H1 (cell line): ENCODE results near the gene METTL25B. TPM values are rescaled to one million over a fixed set of nuclear protein-coding genes. Genes with fewer than 3 reads are reported as not detected.

Experiments used
- CTCF ChIA-PET: fragments of 300-600 bp; sonication (Branson Sonifier 250); formaldehyde crosslinking; loops from one replicate; lab custom pipeline; 2021; ENCODE audit not compliant: partially characterized antibody; lab: Charles Lee
- POLR2A ChIA-PET: fragments of 300-600 bp; sonication (Branson Sonifier 250); formaldehyde crosslinking; loops from one replicate; lab custom pipeline; 2021; ENCODE audit warnings: inconsistent platforms; ENCODE audit not compliant: partially characterized antibody; lab: Charles Lee
- DNase-seq, 2 experiments: peaks; one replicate each; pipeline versions ENCODE4 v3.0.0 to v3.0.0-alpha.2; 2010 to 2022; ENCODE audit warnings: low spot score in 2 of 2, low read depth in 1 of 2, mixed read lengths in 1 of 2
- FAIRE-seq: peaks from 2 replicates; lab custom pipeline; 2011; peaks lifted over from hg19 to GRCh38; lab: Jason Lieb, UNC
- H2AFZ ChIP-seq: 2 replicates; pipeline ENCODE4 v1.8.1; 2012; ENCODE audit warnings: low read length, inconsistent platforms
- H2AK5ac ChIP-seq: 2 replicates; pipeline ENCODE4 v1.6.1; 2013; ENCODE audit warnings: low read depth, low read length
- H2BK120ac ChIP-seq: replicated peaks from 2 replicates; pipeline ENCODE3; 2013; ENCODE audit warnings: low read depth, low read length, inconsistent platforms
- H2BK12ac ChIP-seq: 2 replicates; pipeline ENCODE4 v1.6.1; 2013; ENCODE audit warnings: low read depth, low read length
- H2BK15ac ChIP-seq: 2 replicates; pipeline ENCODE4 v1.6.1; 2013; ENCODE audit warnings: low read length
- H2BK20ac ChIP-seq: 2 replicates; pipeline ENCODE4 v1.6.1; 2013; ENCODE audit warnings: low read length
- H2BK5ac ChIP-seq: 2 replicates; pipeline ENCODE4 v1.6.1; 2013; ENCODE audit warnings: low read depth, low read length
- H3K14ac ChIP-seq: 2 replicates; pipeline ENCODE4 v1.6.1; 2013; ENCODE audit warnings: inconsistent platforms; ENCODE audit not compliant: insufficient read length
- H3K18ac ChIP-seq: 2 replicates; pipeline ENCODE4 v1.6.1; 2013; ENCODE audit warnings: low read length; ENCODE audit errors: extremely low read depth
- H3K23ac ChIP-seq: 2 replicates; pipeline ENCODE4 v1.6.1; 2013; ENCODE audit warnings: inconsistent platforms; ENCODE audit not compliant: insufficient read length
- H3K23me2 ChIP-seq: 2 replicates; pipeline ENCODE4 v1.6.1; 2013; ENCODE audit warnings: low read depth, low read length
- H3K27ac ChIP-seq: 2 replicates; pipeline ENCODE4 v1.6.1; 2011; ENCODE audit warnings: low read depth, low read length, inconsistent platforms
- H3K27me3 ChIP-seq, 4 experiments: replicated peaks in 1 of 4; 1 replicate in 1 of 4; 2 replicates in 3 of 4; pipeline versions ENCODE4 v1.6.1 to v1.8.1; 2011 to 2013; ENCODE audit warnings: low read length in 3 of 4, mild to moderate bottlenecking in 3 of 4, inconsistent platforms in 2 of 4, mixed read lengths in 2 of 4, moderate library complexity in 1 of 4; ENCODE audit not compliant: control insufficient read depth in 3 of 4, insufficient read depth in 3 of 4; ENCODE audit errors: extremely low read depth in 1 of 4
- H3K36me3 ChIP-seq, 4 experiments: 2 replicates each; pipeline versions ENCODE4 v1.6.1 to v1.8.1; 2011 to 2013; ENCODE audit warnings: mild to moderate bottlenecking in 4 of 4, low read length in 3 of 4, moderate library complexity in 2 of 4, control low read depth in 1 of 4, inconsistent platforms in 1 of 4; ENCODE audit not compliant: insufficient read depth in 4 of 4, control insufficient read depth in 2 of 4
- H3K4ac ChIP-seq: replicated peaks from 2 replicates; pipeline ENCODE3; 2013; ENCODE audit warnings: low read length, low read depth, mixed read lengths, inconsistent platforms; ENCODE audit not compliant: insufficient read length
- H3K4me1 ChIP-seq, 4 experiments: replicated peaks in 1 of 4; 1 replicate in 1 of 4; 2 replicates in 3 of 4; pipeline versions ENCODE4 v1.6.1 to v1.8.1; 2011 to 2013; ENCODE audit warnings: low read length in 3 of 4, inconsistent platforms in 2 of 4, mixed read lengths in 1 of 4; ENCODE audit not compliant: insufficient read depth in 4 of 4, control insufficient read depth in 3 of 4
- H3K4me2 ChIP-seq, 2 experiments: 2 replicates each; pipeline versions ENCODE4 v1.6.1 to v1.8.1; 2011 to 2013; ENCODE audit warnings: low read depth in 2 of 2, low read length in 2 of 2, control low read depth in 1 of 2, inconsistent platforms in 1 of 2, mild to moderate bottlenecking in 1 of 2; ENCODE audit not compliant: insufficient read depth in 1 of 2
- H3K4me3 ChIP-seq, 4 experiments: fragments of 200-600, 300-600 bp in 1 of 4; sonication (generic), shearing (Covaris generic), sonication (Bioruptor Twin) in 1 of 4; 2 replicates each; pipeline versions ENCODE4 v1.5.1 to v1.8.1; 2011 to 2016; ENCODE audit warnings: low read length in 4 of 4, low read depth in 3 of 4, control low read depth in 2 of 4, inconsistent platforms in 2 of 4, mild to moderate bottlenecking in 2 of 4, mixed read lengths in 1 of 4, moderate library complexity in 1 of 4; ENCODE audit not compliant: insufficient read depth in 2 of 4; ENCODE audit errors: extremely low read depth in 1 of 4
- H3K56ac ChIP-seq: replicated peaks from 2 replicates; pipeline ENCODE3; 2013; ENCODE audit warnings: low read depth, mild to moderate bottlenecking, mixed read lengths, low read length, inconsistent platforms; ENCODE audit not compliant: insufficient read length
- H3K79me1 ChIP-seq: 2 replicates; pipeline ENCODE4 v1.6.1; 2013; ENCODE audit warnings: low read depth, low read length, control low read depth
- H3K79me2 ChIP-seq, 2 experiments: 2 replicates each; pipeline versions ENCODE4 v1.6.1 to v1.8.1; 2012 to 2013; ENCODE audit warnings: low read length in 2 of 2, mild to moderate bottlenecking in 2 of 2, inconsistent platforms in 1 of 2; ENCODE audit not compliant: insufficient read depth in 2 of 2, control insufficient read depth in 1 of 2
- H3K9ac ChIP-seq, 4 experiments: replicated peaks in 1 of 4; 1 replicate in 1 of 4; 2 replicates in 3 of 4; pipeline versions ENCODE4 v1.6.1 to v1.8.1; 2011 to 2013; ENCODE audit warnings: low read depth in 3 of 4, low read length in 3 of 4, control low read depth in 2 of 4, mild to moderate bottlenecking in 2 of 4, moderate library complexity in 2 of 4, inconsistent platforms in 1 of 4; ENCODE audit errors: extremely low read depth in 1 of 4
- H3K9me3 ChIP-seq, 2 experiments: 2 replicates each; pipeline versions ENCODE4 v1.6.1 to v1.8.1; 2012 to 2013; ENCODE audit warnings: mild to moderate bottlenecking in 2 of 2, moderate library complexity in 2 of 2, control low read depth in 1 of 2, inconsistent platforms in 1 of 2, low read depth in 1 of 2, low read length in 1 of 2, mixed read lengths in 1 of 2; ENCODE audit not compliant: insufficient read depth in 2 of 2
- H4K20me1 ChIP-seq, 2 experiments: replicated peaks in 1 of 2; 2 replicates each; pipeline versions ENCODE3 to v1.8.1; 2011 to 2013; ENCODE audit warnings: inconsistent platforms in 2 of 2, low read length in 2 of 2, mild to moderate bottlenecking in 1 of 2; ENCODE audit not compliant: insufficient read depth in 2 of 2, control insufficient read depth in 1 of 2
- H4K5ac ChIP-seq: 2 replicates; pipeline ENCODE4 v1.6.1; 2013; ENCODE audit warnings: low read length, low read depth, mixed read lengths, inconsistent platforms; ENCODE audit not compliant: insufficient read length
- H4K8ac ChIP-seq: 2 replicates; pipeline ENCODE4 v1.8.0; 2013; ENCODE audit warnings: mild to moderate bottlenecking, moderate library complexity, low read length, inconsistent platforms; ENCODE audit not compliant: insufficient read depth; ENCODE audit errors: extremely low read depth
- H4K91ac ChIP-seq: replicated peaks from 2 replicates; pipeline ENCODE3; 2013; ENCODE audit warnings: low read length, mixed read lengths, inconsistent platforms; ENCODE audit not compliant: insufficient read length
- ASH2L ChIP-seq: fragments of 200-600, 300-600 bp; sonication (generic); IDR thresholded peaks from one replicate; pipeline ENCODE4 v1.7.1; 2017; ENCODE audit warnings: low read length
- CBX5 ChIP-seq: fragments of 300-800, 300-1000 bp; sonication (generic); IDR thresholded peaks from 2 replicates; pipeline ENCODE4 v1.7.1; 2016; ENCODE audit warnings: antibody characterized with exemption, low read length, low read depth
- CREB1 ChIP-seq: IDR thresholded peaks from 2 replicates; pipeline ENCODE4 v1.6.1; 2012; ENCODE audit warnings: inconsistent platforms
- KDM1A ChIP-seq: fragments of 200-600, 300-600 bp; sonication (generic); IDR thresholded peaks from 2 replicates; pipeline ENCODE4 v1.7.1; 2016; ENCODE audit warnings: mild to moderate bottlenecking, low read length, borderline replicate concordance
- KDM4A ChIP-seq: IDR thresholded peaks from one replicate; pipeline ENCODE4 v1.7.1; 2012; ENCODE audit warnings: low read depth, mild to moderate bottlenecking, moderate library complexity, low read length, inconsistent platforms; ENCODE audit not compliant: severe bottlenecking
- KDM5A ChIP-seq: fragments of 200-600 bp; IDR thresholded peaks from 2 replicates; pipeline ENCODE4 v1.7.1; 2012; ENCODE audit warnings: mild to moderate bottlenecking, low read length, inconsistent platforms, mixed read lengths
- NRF1 ChIP-seq: IDR thresholded peaks from 2 replicates; pipeline ENCODE4 v1.6.1; 2011; ENCODE audit warnings: mild to moderate bottlenecking, low read depth, low read length, improper control_type of control experiment
- SIN3A ChIP-seq, 2 experiments: IDR thresholded peaks in 1 of 2; conservative IDR thresholded peaks in 1 of 2; 2 replicates each; pipeline ENCODE4 v1.6.1; 2011 to 2012; ENCODE audit warnings: low read length in 2 of 2, improper control_type of control experiment in 1 of 2, low read depth in 1 of 2, mild to moderate bottlenecking in 1 of 2
- TCF12 ChIP-seq: IDR thresholded peaks from 2 replicates; pipeline ENCODE4 v1.6.1; 2011; ENCODE audit warnings: low read depth, mild to moderate bottlenecking, low read length
- YY1 ChIP-seq: IDR thresholded peaks from 2 replicates; pipeline ENCODE4 v1.6.1; 2011; ENCODE audit warnings: low read depth, mild to moderate bottlenecking, low read length
- WGBS, 2 experiments: shearing (Covaris generic) in 1 of 2; methylation state at CpG; one replicate each; pipeline versions ENCODE4 v1.1.6 to v1.1.7; 2013 to 2015; ENCODE audit warnings: low lambda C conversion rate in 2 of 2, mixed read lengths in 2 of 2, inconsistent platforms in 1 of 2, low coverage in 1 of 2, missing lambda C conversion rate in 1 of 2; ENCODE audit not compliant: insufficient replicate concordance in 2 of 2, insufficient coverage in 1 of 2, insufficient read length in 1 of 2; ENCODE audit errors: extremely low coverage in 1 of 2, missing lambda C conversion rate in 1 of 2; 5-methylcytosine and 5-hydroxymethylcytosine counted together
- polyA plus RNA-seq, 7 experiments: library from polyadenylated mRNA; depleted of rRNA in 3 of 7; stranded (reverse) in 5 of 7; unstranded in 2 of 7; fragments of >200 nt in 5 of 7; fragments of 200-250 nt in 2 of 7; gene quantifications; 1 replicate in 5 of 7; 2 replicates in 1 of 7; 4 replicates in 1 of 7; pipeline versions ENCODE4 v1.2.1 to v1.2.3, GENCODE V29; 2011 to 2013; ENCODE audit warnings: missing spikeins in 2 of 7, mixed read lengths in 2 of 7
- total RNA-seq: library from RNA; stranded (reverse); fragmentation: NEBNext Ultra II Directional; extraction: Animal tissue kit (Norgen Biotek cat#: 25700); gene quantifications from 2 replicates; pipeline ENCODE4 v1.2.1, GENCODE V29; 2021
- TF ChIP-seq, protein P1 (sequence below), 3 experiments: IDR thresholded peaks; 1 replicate in 2 of 3; 2 replicates in 1 of 3; pipeline versions ENCODE4 v1.5.1 to v1.6.1; 2011; ENCODE audit warnings: low read length in 3 of 3, mild to moderate bottlenecking in 3 of 3, inconsistent platforms in 2 of 3, low read depth in 1 of 3, moderate library complexity in 1 of 3; ENCODE audit not compliant: insufficient read depth in 1 of 3; ENCODE audit errors: control extremely low read depth in 1 of 3

The METTL25B gene
- total and polyA plus RNA-seq, 2 of the 8 experiments (the other 6 are each of a cell fraction or from before 2014, with no cell fraction given): 28.4 to 30.1 TPM

DNA sequence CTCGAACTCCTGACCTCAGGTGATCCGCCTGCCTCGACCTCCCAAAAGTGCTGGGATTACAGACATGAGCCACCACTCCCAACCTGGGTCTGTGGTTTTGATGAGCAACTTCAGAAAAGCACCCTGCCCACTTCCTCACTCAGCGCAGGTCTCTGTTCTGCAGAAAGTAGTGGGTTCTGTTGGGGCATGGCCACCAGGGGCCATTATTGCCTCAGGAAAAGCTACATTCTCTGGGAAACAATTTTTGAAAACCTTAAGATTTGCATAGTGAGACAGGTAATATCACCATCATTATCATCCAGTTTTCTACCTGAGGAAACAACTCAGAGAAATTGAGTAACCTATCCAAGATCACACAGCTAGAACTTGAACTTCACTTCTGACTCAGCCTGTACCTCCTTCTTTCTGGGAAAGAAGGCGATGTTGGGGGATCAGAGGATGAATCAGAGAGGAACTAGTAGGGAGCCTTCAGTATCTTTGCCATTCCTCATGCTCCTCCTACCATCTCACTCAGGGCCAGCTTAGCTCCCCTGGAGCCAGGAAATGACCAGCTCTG, 44.0 kb upstream of the METTL25B start:
- Histone ChIP-seq H3K18ac (no peak overlapping the region), H2BK12ac (no peak overlapping the region)
- no peak for FAIRE-seq
- TF ChIP-seq SIN3A (conservative IDR thresholded peaks at IDR 0.05 in 1 of 2, IDR thresholded peaks at IDR 0.05 in 1 of 2; ENCODE audit: low read depth in 1 of 2, low read length in 2 of 2) (no peak), KDM4A (no peak), ASH2L (no peak), CREB1 (no peak), YY1 (no peak), KDM1A (no peak), KDM5A (no peak), NRF1 (no peak), CBX5 (no peak), TCF12 (no peak)
- TF ChIP-seq, protein P1, sequence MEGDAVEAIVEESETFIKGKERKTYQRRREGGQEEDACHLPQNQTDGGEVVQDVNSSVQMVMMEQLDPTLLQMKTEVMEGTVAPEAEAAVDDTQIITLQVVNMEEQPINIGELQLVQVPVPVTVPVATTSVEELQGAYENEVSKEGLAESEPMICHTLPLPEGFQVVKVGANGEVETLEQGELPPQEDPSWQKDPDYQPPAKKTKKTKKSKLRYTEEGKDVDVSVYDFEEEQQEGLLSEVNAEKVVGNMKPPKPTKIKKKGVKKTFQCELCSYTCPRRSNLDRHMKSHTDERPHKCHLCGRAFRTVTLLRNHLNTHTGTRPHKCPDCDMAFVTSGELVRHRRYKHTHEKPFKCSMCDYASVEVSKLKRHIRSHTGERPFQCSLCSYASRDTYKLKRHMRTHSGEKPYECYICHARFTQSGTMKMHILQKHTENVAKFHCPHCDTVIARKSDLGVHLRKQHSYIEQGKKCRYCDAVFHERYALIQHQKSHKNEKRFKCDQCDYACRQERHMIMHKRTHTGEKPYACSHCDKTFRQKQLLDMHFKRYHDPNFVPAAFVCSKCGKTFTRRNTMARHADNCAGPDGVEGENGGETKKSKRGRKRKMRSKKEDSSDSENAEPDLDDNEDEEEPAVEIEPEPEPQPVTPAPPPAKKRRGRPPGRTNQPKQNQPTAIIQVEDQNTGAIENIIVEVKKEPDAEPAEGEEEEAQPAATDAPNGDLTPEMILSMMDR (IDR thresholded peaks at IDR 0.05; ENCODE audit: control extremely low read depth in 1 of 3, insufficient read depth in 1 of 3, low read depth in 1 of 3, low read length in 3 of 3): peak in 2 of 3 experiments; percentile 14 to 22; a peak in 2 of 4 replicates

More for the DNA sequence above, 44.0 kb upstream of the METTL25B start:
- H3K4me3 ChIP-seq: no peak overlapping the region
- H2BK15ac ChIP-seq: no peak overlapping the region
- H3K27me3 ChIP-seq: no peaks in the 10 kb centered on the region; a peak in 1 of 7 replicates
- ChIA-PET POLR2A (interaction anchor here (1.2 to 12.8 kb wide), 5 partner anchors 9 to 42 kb away, joined by 5 to 208 read pairs (median 17); partner anchors contain the start of genes CRABP2 and NES), CTCF (interaction anchor here (1.0 to 66.0 kb wide), 10 partner anchors 3 to 205 kb away, joined by 3 to 4284 read pairs (median 68); partner anchors contain the start of genes BCAN, CRABP2, HAPLN2 and HDGF)
- H3K4me1 ChIP-seq: peaks cover 0 to 10% (median 2%) of the 10 kb centered on the region in 4 experiments; a peak in 4 of 7 replicates
- H2BK120ac ChIP-seq: no peak overlapping the region
- no peak overlapping the region for H4K5ac ChIP-seq
- no peak overlapping the region for H2BK20ac ChIP-seq
- no peaks in the 10 kb centered on the region; the same call in 1 of the 2 replicates for H3K23me2 ChIP-seq
- no peaks in the 10 kb centered on the region for H3K79me2 ChIP-seq
- H2AK5ac ChIP-seq: no peak overlapping the region
- H3K4me2 ChIP-seq: no peak overlapping the region
- H4K8ac ChIP-seq: no peak overlapping the region
- no peak overlapping the region for H2BK5ac ChIP-seq
- H3K9me3 ChIP-seq: no peaks in the 10 kb centered on the region
- WGBS, 2 experiments: 86% methylated on average over 5 of the region's 5 CpGs; no CpG with 5 or more reads in 1 of the 2 experiments
- no peak overlapping the region for H4K91ac ChIP-seq
- no peak overlapping the region for H3K27ac ChIP-seq
- no peaks in the 10 kb centered on the region for H3K79me1 ChIP-seq
- H2AFZ ChIP-seq: no peak overlapping the region
- no peak overlapping the region for H3K4ac ChIP-seq
- H4K20me1 ChIP-seq: no peaks in the 10 kb centered on the region
- no peak overlapping the region for H3K23ac ChIP-seq
- DNase-seq: no peak
- H3K9ac ChIP-seq: no peak overlapping the region
- no peak overlapping the region for H3K14ac ChIP-seq
- no peak overlapping the region for H3K56ac ChIP-seq
- H3K36me3 ChIP-seq: no peaks in the 10 kb centered on the region
